ENCODE results near the gene CREB3L2. TPM values are rescaled to one million over a fixed set of nuclear protein-coding genes. Genes with fewer than 3 reads are reported as not detected.

Gene CREB3L2
- polyA plus RNA-seq, 1 of the 3 experiments (the other 2 are of a cell fraction): 22.9 TPM

DNA sequence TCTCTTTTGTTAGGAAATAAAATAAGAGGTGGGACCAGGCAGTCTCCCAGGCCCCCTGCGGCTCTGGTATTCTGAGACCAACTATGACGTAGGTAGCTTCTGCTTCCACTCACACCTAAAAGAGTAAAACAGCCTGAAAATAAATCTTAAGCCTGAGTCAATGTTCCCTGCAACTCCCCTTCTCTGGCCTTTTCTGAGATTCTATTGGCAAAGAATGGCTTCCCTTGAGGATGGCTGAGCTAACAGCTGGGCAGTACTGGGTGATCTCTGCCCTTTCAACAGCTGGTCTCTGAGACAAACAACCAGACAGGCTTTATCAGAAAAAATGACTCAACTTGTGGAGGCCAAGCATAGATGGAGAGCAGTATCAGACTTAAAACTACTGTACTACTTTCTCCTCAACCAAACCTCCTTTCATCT lies 58.7 kb downstream of the CREB3L2 start:
- Histone ChIP-seq H2AFZ (ENCODE audit: low read depth) (no peak overlapping the region), H3K4me2 (no peak overlapping the region), H3K9me3 (no peaks in the 10 kb centered on the region), H3K9me2 (no peaks in the 10 kb centered on the region), H3K4me1 (ENCODE audit: control insufficient read depth in 1 of 2, insufficient read depth in 2 of 2, low read depth in 1 of 2, low read length in 1 of 2) (peaks cover 3 to 6% of the 10 kb centered on the region in 2 experiments; a peak in 2 of 4 replicates), H4K20me1 (ENCODE audit: insufficient read depth) (no peaks in the 10 kb centered on the region; the same call in 1 of the 2 replicates), H3K79me2 (ENCODE audit: insufficient read depth) (peaks cover 93% of the 10 kb centered on the region), H3K27me3 (ENCODE audit: insufficient read depth) (no peaks in the 10 kb centered on the region), H3K27ac (ENCODE audit: low read depth in 2 of 2, low read length in 1 of 2) (no peak overlapping the region), H3K36me3 (replicated peaks in 1 of 2; ENCODE audit: control insufficient read depth in 1 of 2, insufficient read depth in 2 of 2, low read length in 1 of 2) (peaks cover 2 to 15% of the 10 kb centered on the region in 2 experiments), H3K9ac (no peak overlapping the region), H3F3A (replicated peaks; ENCODE audit: insufficient read depth) (peaks cover 3% of the 10 kb centered on the region), H3K4me3 (ENCODE audit: low read depth in 2 of 2, low read length in 1 of 2) (no peak overlapping the region)
- 95% methylated on average over 2 of the region's 2 CpGs for WGBS (ENCODE audit: low lambda C conversion rate)
- ChIA-PET CTCF (interaction anchor here (1.7 to 2.0 kb wide), 3 partner anchors 10 to 59 kb away, joined by 5 to 6 read pairs (median 5); partner anchors contain the start of gene CREB3L2), POLR2A (no interaction called here)
- no peak for DNase-seq
- TF ChIP-seq TCF12 (IDR thresholded peaks at IDR 0.05): no peak
- TF ChIP-seq, protein P1, sequence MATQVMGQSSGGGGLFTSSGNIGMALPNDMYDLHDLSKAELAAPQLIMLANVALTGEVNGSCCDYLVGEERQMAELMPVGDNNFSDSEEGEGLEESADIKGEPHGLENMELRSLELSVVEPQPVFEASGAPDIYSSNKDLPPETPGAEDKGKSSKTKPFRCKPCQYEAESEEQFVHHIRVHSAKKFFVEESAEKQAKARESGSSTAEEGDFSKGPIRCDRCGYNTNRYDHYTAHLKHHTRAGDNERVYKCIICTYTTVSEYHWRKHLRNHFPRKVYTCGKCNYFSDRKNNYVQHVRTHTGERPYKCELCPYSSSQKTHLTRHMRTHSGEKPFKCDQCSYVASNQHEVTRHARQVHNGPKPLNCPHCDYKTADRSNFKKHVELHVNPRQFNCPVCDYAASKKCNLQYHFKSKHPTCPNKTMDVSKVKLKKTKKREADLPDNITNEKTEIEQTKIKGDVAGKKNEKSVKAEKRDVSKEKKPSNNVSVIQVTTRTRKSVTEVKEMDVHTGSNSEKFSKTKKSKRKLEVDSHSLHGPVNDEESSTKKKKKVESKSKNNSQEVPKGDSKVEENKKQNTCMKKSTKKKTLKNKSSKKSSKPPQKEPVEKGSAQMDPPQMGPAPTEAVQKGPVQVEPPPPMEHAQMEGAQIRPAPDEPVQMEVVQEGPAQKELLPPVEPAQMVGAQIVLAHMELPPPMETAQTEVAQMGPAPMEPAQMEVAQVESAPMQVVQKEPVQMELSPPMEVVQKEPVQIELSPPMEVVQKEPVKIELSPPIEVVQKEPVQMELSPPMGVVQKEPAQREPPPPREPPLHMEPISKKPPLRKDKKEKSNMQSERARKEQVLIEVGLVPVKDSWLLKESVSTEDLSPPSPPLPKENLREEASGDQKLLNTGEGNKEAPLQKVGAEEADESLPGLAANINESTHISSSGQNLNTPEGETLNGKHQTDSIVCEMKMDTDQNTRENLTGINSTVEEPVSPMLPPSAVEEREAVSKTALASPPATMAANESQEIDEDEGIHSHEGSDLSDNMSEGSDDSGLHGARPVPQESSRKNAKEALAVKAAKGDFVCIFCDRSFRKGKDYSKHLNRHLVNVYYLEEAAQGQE (IDR thresholded peaks at IDR 0.05; ENCODE audit: low read depth, low read length): no peak
- TF ChIP-seq, protein P2, sequence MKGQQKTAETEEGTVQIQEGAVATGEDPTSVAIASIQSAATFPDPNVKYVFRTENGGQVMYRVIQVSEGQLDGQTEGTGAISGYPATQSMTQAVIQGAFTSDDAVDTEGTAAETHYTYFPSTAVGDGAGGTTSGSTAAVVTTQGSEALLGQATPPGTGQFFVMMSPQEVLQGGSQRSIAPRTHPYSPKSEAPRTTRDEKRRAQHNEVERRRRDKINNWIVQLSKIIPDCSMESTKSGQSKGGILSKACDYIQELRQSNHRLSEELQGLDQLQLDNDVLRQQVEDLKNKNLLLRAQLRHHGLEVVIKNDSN (IDR thresholded peaks at IDR 0.05; ENCODE audit: borderline replicate concordance, low read depth): no peak
- TF ChIP-seq, protein P3, sequence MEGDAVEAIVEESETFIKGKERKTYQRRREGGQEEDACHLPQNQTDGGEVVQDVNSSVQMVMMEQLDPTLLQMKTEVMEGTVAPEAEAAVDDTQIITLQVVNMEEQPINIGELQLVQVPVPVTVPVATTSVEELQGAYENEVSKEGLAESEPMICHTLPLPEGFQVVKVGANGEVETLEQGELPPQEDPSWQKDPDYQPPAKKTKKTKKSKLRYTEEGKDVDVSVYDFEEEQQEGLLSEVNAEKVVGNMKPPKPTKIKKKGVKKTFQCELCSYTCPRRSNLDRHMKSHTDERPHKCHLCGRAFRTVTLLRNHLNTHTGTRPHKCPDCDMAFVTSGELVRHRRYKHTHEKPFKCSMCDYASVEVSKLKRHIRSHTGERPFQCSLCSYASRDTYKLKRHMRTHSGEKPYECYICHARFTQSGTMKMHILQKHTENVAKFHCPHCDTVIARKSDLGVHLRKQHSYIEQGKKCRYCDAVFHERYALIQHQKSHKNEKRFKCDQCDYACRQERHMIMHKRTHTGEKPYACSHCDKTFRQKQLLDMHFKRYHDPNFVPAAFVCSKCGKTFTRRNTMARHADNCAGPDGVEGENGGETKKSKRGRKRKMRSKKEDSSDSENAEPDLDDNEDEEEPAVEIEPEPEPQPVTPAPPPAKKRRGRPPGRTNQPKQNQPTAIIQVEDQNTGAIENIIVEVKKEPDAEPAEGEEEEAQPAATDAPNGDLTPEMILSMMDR (IDR thresholded peaks at IDR 0.05): no peak
- TF ChIP-seq EP300 (IDR thresholded peaks at IDR 0.05; ENCODE audit: borderline replicate concordance in 1 of 2, low read depth in 1 of 2, low read length in 1 of 2): no peak
- TF ChIP-seq RFX5 (IDR thresholded peaks at IDR 0.05; ENCODE audit: low read length): no peak

DNA sequence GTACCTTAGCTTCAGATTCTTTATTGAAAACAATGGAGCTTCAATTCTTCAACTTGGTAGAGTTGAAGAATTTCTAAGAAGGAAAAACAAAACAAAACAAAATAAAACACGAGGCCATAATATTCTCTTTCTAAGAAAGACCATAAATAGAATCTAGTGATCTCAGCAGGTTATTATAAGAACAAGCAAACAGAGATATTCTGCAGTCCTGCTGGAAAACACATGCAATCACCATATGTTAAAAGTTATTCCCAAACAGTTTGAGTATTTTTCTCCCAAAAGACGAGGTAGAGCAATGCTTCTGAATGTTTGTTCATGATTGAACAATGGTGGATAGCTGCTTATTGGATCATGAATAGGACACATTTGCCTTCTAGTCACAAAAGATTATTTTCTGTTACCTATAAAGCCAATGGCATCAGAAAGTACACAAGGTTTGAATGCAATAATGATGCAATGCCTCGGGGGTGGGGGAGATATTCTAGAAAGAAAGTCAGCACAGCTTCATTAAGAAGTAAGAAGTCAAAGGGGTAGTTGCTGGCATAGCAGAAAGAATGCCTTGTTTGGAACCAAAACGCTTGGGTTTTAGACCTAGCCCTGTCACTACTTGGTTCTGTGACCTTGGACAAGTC lies 59.3 kb downstream of the CREB3L2 start:
- Histone ChIP-seq H3K79me2 (ENCODE audit: insufficient read depth) (peaks cover 93% of the 10 kb centered on the region), H3K4me3 (ENCODE audit: low read depth in 2 of 2, low read length in 1 of 2) (no peak overlapping the region), H4K20me1 (ENCODE audit: insufficient read depth) (no peaks in the 10 kb centered on the region; the same call in 1 of the 2 replicates), H3K9me2 (no peaks in the 10 kb centered on the region), H2AFZ (ENCODE audit: low read depth) (no peak overlapping the region), H3K4me1 (ENCODE audit: control insufficient read depth in 1 of 2, insufficient read depth in 2 of 2, low read depth in 1 of 2, low read length in 1 of 2) (peaks cover 3 to 6% of the 10 kb centered on the region in 2 experiments; a peak in 3 of 4 replicates), H3K4me2 (no peak overlapping the region), H3F3A (replicated peaks; ENCODE audit: insufficient read depth) (peaks cover 3% of the 10 kb centered on the region), H3K27me3 (ENCODE audit: insufficient read depth) (no peaks in the 10 kb centered on the region), H3K9ac (no peak overlapping the region), H3K36me3 (replicated peaks in 1 of 2; ENCODE audit: control insufficient read depth in 1 of 2, insufficient read depth in 2 of 2, low read length in 1 of 2) (peaks cover 2 to 15% of the 10 kb centered on the region in 2 experiments), H3K9me3 (no peaks in the 10 kb centered on the region), H3K27ac (ENCODE audit: low read depth in 2 of 2, low read length in 1 of 2) (no peak overlapping the region)
- POLR2A ChIA-PET: no interaction called here
- CTCF ChIA-PET: interaction anchor here (1.0 to 2.0 kb wide), 7 partner anchors 9 to 59 kb away, joined by 3 to 6 read pairs (median 4); partner anchors contain the start of gene CREB3L2
- DNase-seq: no peak
- WGBS (ENCODE audit: low lambda C conversion rate): 88% methylated on average over 4 of the region's 4 CpGs
- TF ChIP-seq, protein P1 (IDR thresholded peaks at IDR 0.05; ENCODE audit: low read depth, low read length): no peak
- TF ChIP-seq SIN3A (IDR thresholded peaks at IDR 0.05; ENCODE audit: borderline replicate concordance, low read depth, low read length): no peak
- no peak for TF ChIP-seq GATA2 (CRISPR knock-in tag; IDR thresholded peaks at IDR 0.05)
- no peak for TF ChIP-seq JUND (IDR thresholded peaks at IDR 0.05)
- TF ChIP-seq RCOR1 (IDR thresholded peaks at IDR 0.05; ENCODE audit: low read length): no peak
- no peak for TF ChIP-seq RXRA (IDR thresholded peaks at IDR 0.05; ENCODE audit: borderline replicate concordance, low read depth)
- TF ChIP-seq, protein P2 (IDR thresholded peaks at IDR 0.05; ENCODE audit: borderline replicate concordance, low read depth): no peak
- no peak for TF ChIP-seq EZH2phosphoT487 (IDR thresholded peaks at IDR 0.05; ENCODE audit: borderline replicate concordance, low read depth)

Measured in SK-N-SH (cell line).